GM23248 (cell line): Measurements from ENCODE around the gene TCF7. TPM values are rescaled to one million over a fixed set of nuclear protein-coding genes. Genes with fewer than 3 reads are reported as not detected.

Experiments used
- DNase-seq: peaks from one replicate; pipeline ENCODE4 v3.0.0-alpha.2; 2015
- H2AFZ ChIP-seq: fragments of 200-600 bp; sonication (generic); 2 replicates; pipeline ENCODE4 v1.6.1; 2016; ENCODE audit warnings: antibody characterized with exemption
- H3F3A ChIP-seq: fragments of 200-600 bp; sonication (generic); 2 replicates; pipeline ENCODE4 v1.6.1; 2016; ENCODE audit warnings: mild to moderate bottlenecking, antibody characterized with exemption, mixed run types; ENCODE audit not compliant: insufficient read depth
- H3K27ac ChIP-seq: fragments of 200-600 bp; sonication (generic); 2 replicates; pipeline ENCODE4 v1.5.1; 2016; ENCODE audit warnings: mild to moderate bottlenecking
- H3K27me3 ChIP-seq: fragments of 200-600 bp; sonication (generic); replicated peaks from 2 replicates; pipeline ENCODE4 v1.6.1; 2016; ENCODE audit warnings: mild to moderate bottlenecking; ENCODE audit not compliant: insufficient read depth
- H3K36me3 ChIP-seq: fragments of 200-600 bp; sonication (generic); 2 replicates; pipeline ENCODE4 v1.6.1; 2016; ENCODE audit warnings: low read depth, mild to moderate bottlenecking
- H3K4me1 ChIP-seq: fragments of 200-600 bp; sonication (generic); 2 replicates; pipeline ENCODE4 v1.6.1; 2016; ENCODE audit warnings: mild to moderate bottlenecking; ENCODE audit not compliant: insufficient read depth
- H3K4me2 ChIP-seq: fragments of 200-600 bp; sonication (generic); one replicate; pipeline ENCODE4 v1.6.1; 2016; ENCODE audit warnings: mild to moderate bottlenecking; ENCODE audit not compliant: unreplicated experiment
- H3K4me3 ChIP-seq: fragments of 200-600 bp; sonication (generic); 2 replicates; pipeline ENCODE4 v1.5.1; 2016; ENCODE audit warnings: mild to moderate bottlenecking
- H3K79me2 ChIP-seq: fragments of 200-600 bp; sonication (generic); 2 replicates; pipeline ENCODE4 v1.6.1; 2016; ENCODE audit warnings: mild to moderate bottlenecking; ENCODE audit not compliant: insufficient read depth
- H3K9ac ChIP-seq: fragments of 200-600 bp; sonication (generic); 2 replicates; pipeline ENCODE4 v1.6.1; 2016; ENCODE audit warnings: mild to moderate bottlenecking
- H3K9me2 ChIP-seq: fragments of 200-600 bp; sonication (generic); 2 replicates; pipeline ENCODE4 v1.6.1; 2016; ENCODE audit warnings: mixed run types, mild to moderate bottlenecking, moderate library complexity; ENCODE audit not compliant: insufficient read depth
- H3K9me3 ChIP-seq: fragments of 200-600 bp; sonication (generic); one replicate; pipeline ENCODE4 v1.6.1; 2017; ENCODE audit warnings: low read depth
- H4K20me1 ChIP-seq: fragments of 200-600 bp; sonication (generic); 2 replicates; pipeline ENCODE4 v1.6.0; 2016; ENCODE audit not compliant: insufficient read depth
- EZH2 ChIP-seq: fragments of 200-600 bp; sonication (generic); IDR thresholded peaks from 2 replicates; pipeline ENCODE4 v1.6.1; 2018; ENCODE audit warnings: antibody characterized with exemption, mild to moderate bottlenecking; ENCODE audit not compliant: insufficient read depth, poor library complexity, severe bottlenecking
- EZH2phosphoT487 ChIP-seq: fragments of 200-600 bp; sonication (generic); IDR thresholded peaks from 2 replicates; pipeline ENCODE4 v1.6.1; 2018; ENCODE audit warnings: antibody characterized with exemption, moderate library complexity, mild to moderate bottlenecking, low read depth; ENCODE audit not compliant: insufficient read depth
- WGBS, 2 experiments: methylation state at CpG; one replicate each; pipeline ENCODE4 v1.1.6; 2015 to 2017; ENCODE audit warnings: low lambda C conversion rate in 2 of 2, low coverage in 1 of 2; ENCODE audit errors: missing lambda C conversion rate in 2 of 2; 5-methylcytosine and 5-hydroxymethylcytosine counted together
- in situ Hi-C: fragments of 300-500 bp; cut with MboI; formaldehyde crosslinking; loops from 2 replicates; pipeline ENCODE4 v1.15.0; 2020
- polyA plus RNA-seq: library from polyadenylated mRNA; unstranded; fragments of >200 nt; fragmentation: Nextera tagmentation; extraction: Ambion mirVana; gene quantifications from 2 replicates; pipeline ENCODE4 v1.2.1, GENCODE V29; 2016
- total RNA-seq: library from RNA; depleted of rRNA; stranded (reverse); fragments of >200 nt; shearing (Covaris generic); gene quantifications from 2 replicates; pipeline ENCODE4 v1.2.3, GENCODE V29; 2014

TCF7 gene
- total and polyA plus RNA-seq, 2 experiments from 2014 or later = 1.4 to 2.7 TPM

- Histone ChIP-seq H3K9ac (no peak overlapping the region), H3K36me3 (no peaks in the 10 kb centered on the region), H3K4me3 (no peak overlapping the region), H2AFZ (no peak overlapping the region), H3K9me3 (no peaks in the 10 kb centered on the region), H3K27ac (no peak overlapping the region), H3K27me3 (no peaks in the 10 kb centered on the region), H3K4me2 (no peak overlapping the region), H3K9me2 (no peaks in the 10 kb centered on the region), H3F3A (0 out of 2 replicates have a peak, but pooled peaks cover 4% of the 10 kb centered on the region), H4K20me1 (no peaks in the 10 kb centered on the region), H3K79me2 (no peaks in the 10 kb centered on the region), H3K4me1 (no peaks in the 10 kb centered on the region)
- WGBS, 2 experiments = 75 to 92% methylated on average over 2 of the region's 2 CpGs
- in situ Hi-C loops = no loop called here
- no peak for DNase-seq
- TF ChIP-seq EZH2 = no peak
- no peak for TF ChIP-seq EZH2phosphoT487
These were observed 14.6 kb upstream of the TCF7 start for GRCh38 chr5:134099939-134100282.

GRCh38 chr5:134100283-134101091 is 14.0 kb upstream of the TCF7 start:
- Histone ChIP-seq H3K9me2 (no peaks in the 10 kb centered on the region), H3K9me3 (no peaks in the 10 kb centered on the region), H3K79me2 (no peaks in the 10 kb centered on the region), H3K9ac (no peak overlapping the region), H3K4me2 (no peak overlapping the region), H3F3A (0 out of 2 replicates have a peak, but pooled peaks cover 4% of the 10 kb centered on the region), H3K27me3 (no peaks in the 10 kb centered on the region), H2AFZ (0 out of 2 replicates have a peak overlapping the region, but pooled peaks have one; percentile 32), H3K36me3 (no peaks in the 10 kb centered on the region), H4K20me1 (no peaks in the 10 kb centered on the region), H3K4me1 (no peaks in the 10 kb centered on the region), H3K4me3 (no peak overlapping the region), H3K27ac (no peak overlapping the region)
- in situ Hi-C loops = no loop called here
- WGBS, 2 experiments = 56 to 59% methylated on average over 10 of the region's 10 CpGs
- DNase-seq = peak; percentile 62
- TF ChIP-seq EZH2 (no peak), EZH2phosphoT487 (no peak)

- Histone ChIP-seq H3K79me2 (no peaks in the 10 kb centered on the region), H3K9ac (no peak overlapping the region), H3K4me2 (no peak overlapping the region), H4K20me1 (no peaks in the 10 kb centered on the region), H3F3A (0 out of 2 replicates have a peak, but pooled peaks cover 4% of the 10 kb centered on the region), H3K27ac (no peak overlapping the region), H3K9me2 (no peaks in the 10 kb centered on the region), H3K4me1 (no peaks in the 10 kb centered on the region), H3K27me3 (no peaks in the 10 kb centered on the region), H2AFZ (no peak overlapping the region), H3K36me3 (no peaks in the 10 kb centered on the region), H3K9me3 (no peaks in the 10 kb centered on the region), H3K4me3 (no peak overlapping the region)
- TF ChIP-seq EZH2phosphoT487 (no peak), EZH2 (no peak)
- in situ Hi-C loops = no loop called here
- peak; percentile 59 for DNase-seq
- 34 to 37% methylated on average over 18 of the region's 20 CpGs for WGBS, 2 experiments
These were observed 12.6 kb upstream of the TCF7 start for GRCh38 chr5:134101686-134102439.

- H4K20me1 ChIP-seq = no peaks in the 10 kb centered on the region
- no peaks in the 10 kb centered on the region for H3K9me3 ChIP-seq
- WGBS, 2 experiments = 90 to 92% methylated on average over 9 of the region's 9 CpGs
- in situ Hi-C loops = no loop called here
- no peak overlapping the region for H3K9ac ChIP-seq
- no peak overlapping the region for H3K4me3 ChIP-seq
- H3K4me1 ChIP-seq = no peaks in the 10 kb centered on the region
- H3K36me3 ChIP-seq = no peaks in the 10 kb centered on the region
- DNase-seq = no peak
- H3K9me2 ChIP-seq = no peaks in the 10 kb centered on the region
- no peaks in the 10 kb centered on the region for H3K27me3 ChIP-seq
- H2AFZ ChIP-seq = no peak overlapping the region
- H3F3A ChIP-seq = 0 out of 2 replicates have a peak, but pooled peaks cover 4% of the 10 kb centered on the region
- no peak overlapping the region for H3K4me2 ChIP-seq
- no peaks in the 10 kb centered on the region for H3K79me2 ChIP-seq
- H3K27ac ChIP-seq = no peak overlapping the region
- TF ChIP-seq EZH2 (no peak), EZH2phosphoT487 (no peak)
These were observed 11.1 kb upstream of the TCF7 start for GRCh38 chr5:134103397-134103796.
